Stimulated activated memory B cell treated with anti-CD40 and anti-IgM and Interleukin-4, amounts not matched to agents 10 μg/mL and 1 μg/mL and 100 μg/mL, for 72 hours (primary cell): ENCODE data around the gene ETV6.
"Not testable (repeated sequence)": the region's sequence is repeated elsewhere in the genome, so short reads cannot be mapped to it uniquely, and the experiment has no call there.

Experiments used
- ATAC-seq: fragments of 150-1000 bp; cut with Tn5 transposase; 2 replicates; pipeline ENCODE4 v1.10.0; 2021
- H3K27ac Mint-ChIP-seq: one replicate; pipeline ENCODE4 v1.8.0; 2022; ENCODE audit warnings: mild to moderate bottlenecking, mixed read lengths
- H3K27me3 Mint-ChIP-seq: one replicate; pipeline ENCODE4 v1.8.0; 2022; ENCODE audit warnings: mixed read lengths
- H3K36me3 Mint-ChIP-seq: one replicate; pipeline ENCODE4 v1.8.0; 2022; ENCODE audit warnings: mixed read lengths
- H3K4me1 Mint-ChIP-seq: one replicate; pipeline ENCODE4 v1.8.0; 2022; ENCODE audit warnings: mixed read lengths
- H3K4me3 Mint-ChIP-seq: one replicate; pipeline ENCODE4 v1.8.0; 2022; ENCODE audit warnings: mild to moderate bottlenecking, moderate library complexity, mixed read lengths
- H3K9me3 Mint-ChIP-seq: one replicate; pipeline ENCODE4 v1.8.0; 2022; ENCODE audit warnings: mixed read lengths

The ETV6 gene

DNA sequence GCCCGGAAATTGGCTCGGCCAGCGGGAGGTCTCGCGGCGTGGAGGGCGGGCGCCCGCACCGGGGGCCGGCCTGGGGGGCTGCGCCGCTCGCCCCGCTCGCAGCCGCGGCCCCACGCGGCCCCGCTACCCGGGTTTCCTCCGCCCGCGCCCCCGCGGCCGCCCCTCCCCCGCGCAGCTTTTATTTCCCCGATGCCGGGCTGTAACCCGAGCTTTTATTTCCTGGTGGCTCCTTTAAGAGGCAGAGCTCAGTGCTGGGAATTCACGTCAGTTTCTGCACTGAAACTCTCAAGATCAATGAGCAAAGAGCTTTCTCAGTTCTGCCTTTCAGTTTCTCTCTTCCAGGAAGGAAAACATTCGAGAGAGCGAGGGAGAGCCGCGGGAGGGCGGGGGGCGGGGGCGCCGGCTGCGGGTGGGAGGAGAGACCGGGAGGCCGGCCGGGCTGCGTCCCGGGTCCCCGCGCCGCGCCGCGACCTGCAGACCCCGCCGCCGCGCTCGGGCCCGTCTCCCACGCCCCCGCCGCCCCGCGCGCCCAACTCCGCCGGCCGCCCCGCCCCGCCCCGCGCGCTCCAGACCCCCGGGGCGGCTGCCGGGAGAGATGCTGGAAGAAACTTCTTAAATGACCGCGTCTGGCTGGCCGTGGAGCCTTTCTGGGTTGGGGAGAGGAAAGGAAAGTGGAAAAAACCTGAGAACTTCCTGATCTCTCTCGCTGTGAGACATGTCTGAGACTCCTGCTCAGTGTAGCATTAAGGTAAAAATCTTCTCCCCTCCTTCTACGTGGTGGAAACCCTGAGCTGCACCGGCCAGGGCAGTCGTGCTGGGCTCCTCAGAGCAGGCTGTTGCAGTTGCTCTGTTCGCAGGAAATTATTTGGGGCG lies at the start of gene ETV6:
Gene ETV6 (plus strand): TSS at position 262 of the 873 bp plus-strand sequence. CDS start 454 bp downstream, at position 716.
- Mint-ChIP-seq H3K27ac (peak within 1 kb of the TSS; percentile 98), H3K4me3 (peak within 1 kb of the TSS; percentile 90), H3K36me3 (peaks cover 8% of the 10 kb centered on the region), H3K4me1 (peaks cover 34% of the 10 kb centered on the region), H3K9me3 (no peaks in the 10 kb centered on the region), H3K27me3 (no peaks in the 10 kb centered on the region)
- peak; percentile 76 for ATAC-seq

DNA sequence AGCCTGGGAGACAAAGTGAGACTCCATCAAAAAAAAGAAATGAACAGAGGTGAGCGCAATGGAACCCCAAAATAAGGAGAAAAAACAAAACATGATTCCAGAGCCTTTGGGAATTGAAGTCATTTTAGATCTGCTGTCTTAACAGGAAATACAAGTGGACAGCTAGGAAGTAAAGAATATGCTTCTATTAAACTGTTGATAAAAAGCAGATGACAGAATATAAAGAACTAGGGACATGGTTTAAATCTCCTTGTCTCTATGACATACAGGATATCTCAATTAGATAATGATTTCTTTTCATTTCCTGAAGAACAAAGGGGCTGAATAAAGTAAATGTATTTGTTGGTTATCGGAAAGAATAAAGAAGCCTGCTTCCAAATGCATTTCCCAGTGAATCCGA lies 49.3 kb upstream of the ETV6 start:
- Mint-ChIP-seq H3K36me3 (no peaks in the 10 kb centered on the region), H3K4me1 (no peaks in the 10 kb centered on the region), H3K27ac (no peak overlapping the region), H3K27me3 (no peaks in the 10 kb centered on the region), H3K4me3 (no peak overlapping the region), H3K9me3 (no peaks in the 10 kb centered on the region)
- ATAC-seq, result no peak

DNA sequence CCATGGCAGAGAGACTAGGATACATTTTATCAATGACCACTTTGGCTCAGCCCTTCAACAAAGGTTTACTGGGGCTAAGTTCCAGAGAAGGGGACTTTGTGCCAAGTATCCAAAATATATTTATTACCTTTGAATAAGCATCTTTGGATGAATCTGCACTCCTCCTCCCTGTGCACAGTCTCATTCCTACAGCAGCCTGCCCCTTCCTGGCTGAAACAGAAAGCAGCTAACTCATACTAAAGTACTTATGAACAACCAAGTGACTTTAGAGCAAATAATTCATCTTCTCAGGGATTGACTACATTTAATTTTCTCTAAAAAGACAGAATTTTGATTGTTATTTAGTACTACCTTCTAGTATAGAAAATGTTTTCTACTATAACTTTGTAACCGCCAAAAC lies 47.8 kb upstream of the ETV6 start:
- H3K4me1 Mint-ChIP-seq, result no peaks in the 10 kb centered on the region
- H3K36me3 Mint-ChIP-seq, result no peaks in the 10 kb centered on the region
- H3K27ac Mint-ChIP-seq, result peak overlapping the region; percentile 44
- H3K27me3 Mint-ChIP-seq, result no peaks in the 10 kb centered on the region
- no peak for ATAC-seq
- H3K9me3 Mint-ChIP-seq, result no peaks in the 10 kb centered on the region
- H3K4me3 Mint-ChIP-seq, result no peak overlapping the region

DNA sequence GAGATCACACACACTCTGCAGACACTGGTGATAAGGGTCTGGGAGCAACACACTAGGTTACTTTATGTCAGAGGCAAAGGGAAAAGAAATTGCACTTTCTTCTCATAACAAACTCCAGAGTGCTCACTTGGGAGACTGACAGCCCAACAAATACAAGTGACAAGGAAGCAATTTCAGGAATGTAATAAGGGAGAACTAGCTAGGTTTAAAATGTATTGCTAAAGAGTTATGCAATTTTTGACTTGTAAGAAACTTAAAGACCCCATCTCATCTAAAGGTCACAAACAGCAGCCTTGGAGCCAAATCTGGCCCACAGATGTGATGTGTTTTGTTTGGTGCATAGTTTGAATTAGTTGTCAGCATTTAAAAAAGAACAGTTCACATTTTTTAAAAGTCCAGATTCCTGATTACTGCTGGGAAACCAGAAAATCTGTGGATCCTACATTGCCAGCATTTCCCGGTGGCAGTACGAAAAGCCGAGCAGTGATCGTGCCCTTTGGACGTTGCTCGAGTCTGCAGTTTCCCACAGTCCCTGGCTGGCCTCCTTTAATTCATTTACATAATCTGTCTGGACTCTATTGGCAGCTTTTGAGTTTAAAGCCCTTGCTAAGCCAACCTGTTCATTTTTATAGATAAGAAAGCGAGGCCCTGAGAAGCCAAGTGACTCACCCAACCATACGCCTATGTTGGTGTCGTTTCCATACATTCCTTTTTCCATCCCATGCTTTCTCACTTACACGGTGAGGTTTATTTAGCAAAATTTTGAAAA lies 42.0 kb upstream of the ETV6 start:
- H3K4me3 Mint-ChIP-seq, result no peak overlapping the region
- H3K27ac Mint-ChIP-seq, result no peak overlapping the region
- no peak for ATAC-seq

DNA sequence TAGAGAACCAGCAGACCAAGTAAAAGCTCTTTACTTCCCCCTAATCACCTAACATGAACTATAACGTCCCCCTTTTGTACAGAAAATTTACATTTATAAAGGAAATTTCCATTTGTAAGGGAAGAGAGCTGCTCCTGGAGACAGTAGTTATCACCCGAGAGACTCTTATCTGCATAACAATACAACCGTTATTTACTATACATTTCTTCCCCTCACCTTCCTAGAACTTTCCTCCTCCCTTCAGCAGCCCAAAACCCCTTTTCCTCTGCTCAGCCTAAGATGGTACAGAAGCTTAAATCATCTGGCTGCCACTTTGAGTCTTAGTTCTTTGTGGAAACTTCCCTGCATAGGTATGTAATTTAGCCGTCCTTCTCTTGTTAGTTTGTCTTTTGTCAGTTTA lies 40.4 kb upstream of the ETV6 start:
- H3K9me3 Mint-ChIP-seq, result no peaks in the 10 kb centered on the region
- H3K4me3 Mint-ChIP-seq, result no peak overlapping the region
- no peaks in the 10 kb centered on the region for H3K36me3 Mint-ChIP-seq
- no peak overlapping the region for H3K27ac Mint-ChIP-seq
- ATAC-seq, result no peak
- no peaks in the 10 kb centered on the region for H3K27me3 Mint-ChIP-seq
- no peaks in the 10 kb centered on the region for H3K4me1 Mint-ChIP-seq

More for the DNA sequence above, 42.0 kb upstream of the ETV6 start:
- H3K9me3 Mint-ChIP-seq, result no peaks in the 10 kb centered on the region
- H3K36me3 Mint-ChIP-seq, result no peaks in the 10 kb centered on the region
- no peaks in the 10 kb centered on the region for H3K4me1 Mint-ChIP-seq
- H3K27me3 Mint-ChIP-seq, result no peaks in the 10 kb centered on the region

DNA sequence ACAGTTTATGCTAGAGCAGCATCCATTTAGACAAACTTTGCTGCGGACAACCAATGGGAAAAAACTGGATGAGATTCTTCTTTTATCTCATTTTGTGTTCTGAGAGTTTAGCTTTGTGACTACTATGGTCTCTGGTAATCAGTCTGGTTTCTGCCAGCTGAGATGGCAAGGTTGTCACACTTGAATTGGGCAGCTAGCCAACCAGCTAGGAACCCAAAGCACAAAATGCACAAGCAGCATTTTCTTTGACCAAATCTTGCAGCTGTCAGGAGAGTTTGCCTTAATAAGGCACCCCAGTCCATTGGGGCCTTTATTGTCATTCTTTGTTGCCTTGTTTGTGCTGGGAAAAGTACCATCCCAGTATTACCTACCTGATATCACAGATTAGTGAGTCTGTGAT lies 34.0 kb upstream of the ETV6 start:
- no peak overlapping the region for H3K4me3 Mint-ChIP-seq
- no peak for ATAC-seq
- H3K9me3 Mint-ChIP-seq, result no peaks in the 10 kb centered on the region

DNA sequence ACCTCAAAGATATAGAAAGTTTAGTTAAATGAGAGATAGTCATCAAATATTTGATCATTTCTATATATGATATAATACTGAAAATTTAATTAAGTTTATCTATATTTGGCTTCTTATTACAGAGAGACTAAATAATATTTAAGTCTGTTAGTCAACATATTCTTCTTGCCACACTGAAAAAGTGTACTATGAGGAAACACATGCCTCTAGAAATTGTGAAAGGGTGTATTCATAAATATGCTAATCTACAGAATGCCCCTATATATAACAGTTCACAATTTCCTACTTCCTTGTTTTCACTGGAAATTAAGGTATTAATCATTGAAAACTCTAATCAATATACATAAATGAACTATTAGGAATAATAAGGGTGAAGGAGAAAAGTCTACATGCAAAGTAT lies 31.4 kb upstream of the ETV6 start:
- no peak overlapping the region for H3K4me3 Mint-ChIP-seq
- H3K27me3 Mint-ChIP-seq, result no peaks in the 10 kb centered on the region
- H3K27ac Mint-ChIP-seq, result no peak overlapping the region
- peaks cover 8% of the 10 kb centered on the region for H3K4me1 Mint-ChIP-seq
- H3K36me3 Mint-ChIP-seq, result no peaks in the 10 kb centered on the region
- H3K9me3 Mint-ChIP-seq, result no peaks in the 10 kb centered on the region
- no peak for ATAC-seq

More for the DNA sequence above, 34.0 kb upstream of the ETV6 start:
- no peaks in the 10 kb centered on the region for H3K4me1 Mint-ChIP-seq
- H3K27me3 Mint-ChIP-seq, result no peaks in the 10 kb centered on the region
- no peak overlapping the region for H3K27ac Mint-ChIP-seq
- no peaks in the 10 kb centered on the region for H3K36me3 Mint-ChIP-seq

DNA sequence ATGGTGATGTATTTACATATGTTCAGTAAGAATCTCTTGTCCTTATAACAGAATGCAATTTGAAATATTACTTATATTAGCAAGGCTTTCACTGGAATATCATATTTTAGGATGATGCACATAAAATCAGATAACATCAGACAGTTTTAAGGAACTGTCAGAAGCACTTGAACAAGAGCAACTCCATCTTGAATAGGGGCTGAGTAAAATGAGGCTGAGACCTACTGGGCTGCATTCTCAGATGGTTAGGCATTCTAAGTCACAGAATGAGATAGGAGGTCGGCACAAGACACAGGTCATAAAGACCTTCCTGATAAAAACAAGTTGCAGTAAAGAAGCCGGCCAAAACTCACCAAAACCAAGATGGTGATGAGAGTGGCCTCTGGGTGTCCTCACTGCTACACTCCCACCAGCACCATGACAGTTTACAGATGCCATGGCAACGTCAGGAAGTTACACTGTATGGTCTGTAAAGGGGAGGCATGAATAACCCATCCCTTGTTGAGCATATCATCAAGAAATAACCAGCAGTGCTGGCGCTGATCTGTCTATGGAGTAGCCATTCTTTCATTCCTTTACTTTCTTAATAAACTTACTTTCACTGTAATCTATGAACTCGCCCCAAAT lies 27.6 kb upstream of the ETV6 start:
- Mint-ChIP-seq H3K4me1 (peaks cover 8% of the 10 kb centered on the region), H3K9me3 (peaks cover 3% of the 10 kb centered on the region), H3K27ac (no peak overlapping the region), H3K36me3 (no peaks in the 10 kb centered on the region), H3K27me3 (no peaks in the 10 kb centered on the region), H3K4me3 (no peak overlapping the region)
- ATAC-seq, result no peak

DNA sequence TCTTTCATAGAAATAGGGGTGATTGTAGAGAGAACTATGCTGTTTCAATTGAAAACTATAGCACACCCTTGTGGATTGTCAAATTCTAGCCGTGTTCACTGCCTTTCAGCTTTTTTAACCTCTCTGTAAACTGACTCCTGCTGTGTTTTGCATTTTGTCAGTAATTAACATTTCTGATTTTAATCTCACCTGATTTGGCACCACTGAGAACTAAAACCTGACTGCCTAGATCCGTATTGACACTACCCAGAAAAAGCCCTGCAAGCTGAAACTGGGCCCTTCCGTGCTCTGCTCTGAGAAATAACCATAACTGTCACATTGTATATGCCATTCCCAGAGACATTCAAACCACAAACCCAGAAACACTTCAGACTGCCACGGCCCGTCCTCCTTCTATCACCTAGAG lies 26.6 kb upstream of the ETV6 start:
- Mint-ChIP-seq H3K4me1 (peaks cover 8% of the 10 kb centered on the region), H3K27me3 (no peaks in the 10 kb centered on the region), H3K36me3 (no peaks in the 10 kb centered on the region), H3K27ac (no peak overlapping the region), H3K4me3 (no peak overlapping the region), H3K9me3 (peaks cover 3% of the 10 kb centered on the region)
- no peak for ATAC-seq

DNA sequence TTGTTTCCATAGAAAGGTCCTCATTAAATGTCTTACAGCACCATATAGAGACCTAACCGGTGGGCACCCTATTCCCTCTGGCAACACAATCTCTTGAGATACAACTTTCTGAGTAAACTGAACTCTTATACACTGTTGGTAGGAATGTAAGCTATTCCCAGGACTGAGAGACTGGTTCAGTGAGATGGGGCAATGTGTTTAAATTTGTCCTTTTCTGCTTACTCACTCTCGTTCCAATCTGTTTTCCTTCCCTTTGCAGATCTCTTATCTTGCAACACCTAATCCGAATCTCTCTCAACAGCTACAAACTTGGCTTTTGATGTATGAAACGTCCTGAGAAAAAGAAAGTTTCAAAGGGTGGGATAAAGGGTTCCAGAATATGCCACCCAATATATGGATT lies 26.1 kb upstream of the ETV6 start:
- Mint-ChIP-seq H3K36me3 (no peaks in the 10 kb centered on the region), H3K9me3 (peaks cover 3% of the 10 kb centered on the region), H3K4me1 (peaks cover 8% of the 10 kb centered on the region), H3K4me3 (no peak overlapping the region), H3K27ac (no peak overlapping the region), H3K27me3 (no peaks in the 10 kb centered on the region)
- ATAC-seq, result no peak

DNA sequence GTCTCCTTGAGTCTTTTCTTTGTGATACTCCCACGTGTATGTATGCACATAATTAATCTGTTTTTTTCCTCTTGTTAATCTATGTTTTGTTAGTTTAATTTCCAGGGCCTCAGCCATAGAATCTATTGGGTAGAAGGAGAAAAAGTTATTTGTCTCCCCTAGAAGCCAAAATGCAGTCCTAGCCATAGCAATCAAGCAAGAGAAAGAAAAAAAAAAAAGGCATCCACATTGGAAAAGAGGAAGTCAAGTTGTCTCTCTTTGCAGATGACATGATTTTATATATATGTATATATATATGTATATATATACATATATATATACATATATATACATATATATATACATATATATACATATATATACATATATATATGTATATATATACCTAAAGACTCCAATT lies 25.4 kb upstream of the ETV6 start:
- Mint-ChIP-seq H3K4me3 (no peak overlapping the region), H3K9me3 (peaks cover 3% of the 10 kb centered on the region), H3K36me3 (no peaks in the 10 kb centered on the region), H3K4me1 (peaks cover 8% of the 10 kb centered on the region), H3K27ac (no peak overlapping the region), H3K27me3 (no peaks in the 10 kb centered on the region)
- no peak for ATAC-seq

DNA sequence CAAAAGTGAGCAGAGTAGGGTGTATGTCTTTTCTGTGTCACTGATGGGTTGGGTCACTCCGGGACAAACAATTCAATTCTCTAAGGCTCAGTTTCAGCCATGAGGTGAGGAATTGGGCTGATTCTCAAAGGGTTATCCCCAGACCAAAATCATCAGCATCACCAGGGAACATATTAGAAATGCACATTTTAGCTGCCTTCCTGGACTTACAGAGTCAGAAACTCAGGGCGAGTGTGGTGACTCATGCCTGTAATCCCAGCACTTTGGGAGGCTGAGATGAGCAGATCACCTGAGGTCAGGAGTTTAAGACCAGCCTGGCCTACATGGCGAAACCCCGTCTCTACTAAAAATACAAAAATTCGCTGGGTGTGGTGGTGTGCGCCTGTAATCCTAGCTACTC lies 21.8 kb upstream of the ETV6 start:
- H3K4me3 Mint-ChIP-seq, H3K4me1 Mint-ChIP-seq, H3K36me3 Mint-ChIP-seq, H3K27ac Mint-ChIP-seq, H3K9me3 Mint-ChIP-seq, H3K27me3 Mint-ChIP-seq, ATAC-seq: not testable (repeated sequence)

DNA sequence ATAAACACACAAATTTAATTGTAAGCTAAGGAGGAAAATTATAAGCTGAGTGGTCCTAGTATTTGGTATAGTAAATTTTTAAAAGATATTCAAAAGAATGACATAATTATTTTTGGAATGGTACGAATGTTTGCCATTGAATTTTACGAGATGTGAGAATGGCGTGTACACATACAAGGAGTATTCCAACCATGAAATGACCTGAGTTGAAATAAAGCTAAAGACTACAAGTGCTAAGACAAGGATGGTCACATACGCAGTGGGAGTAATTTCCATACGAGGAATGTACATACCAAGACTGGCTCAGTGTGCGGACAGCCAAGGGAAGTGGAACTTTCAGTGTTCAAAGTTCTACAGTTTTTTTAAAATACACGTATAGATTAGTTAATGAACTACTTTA lies 21.1 kb upstream of the ETV6 start:
- H3K9me3 Mint-ChIP-seq, result peaks cover 3% of the 10 kb centered on the region
- peaks cover 4% of the 10 kb centered on the region for H3K4me1 Mint-ChIP-seq
- ATAC-seq, result no peak
- no peaks in the 10 kb centered on the region for H3K36me3 Mint-ChIP-seq
- H3K27me3 Mint-ChIP-seq, result no peaks in the 10 kb centered on the region
- no peak overlapping the region for H3K27ac Mint-ChIP-seq
- H3K4me3 Mint-ChIP-seq, result no peak overlapping the region

DNA sequence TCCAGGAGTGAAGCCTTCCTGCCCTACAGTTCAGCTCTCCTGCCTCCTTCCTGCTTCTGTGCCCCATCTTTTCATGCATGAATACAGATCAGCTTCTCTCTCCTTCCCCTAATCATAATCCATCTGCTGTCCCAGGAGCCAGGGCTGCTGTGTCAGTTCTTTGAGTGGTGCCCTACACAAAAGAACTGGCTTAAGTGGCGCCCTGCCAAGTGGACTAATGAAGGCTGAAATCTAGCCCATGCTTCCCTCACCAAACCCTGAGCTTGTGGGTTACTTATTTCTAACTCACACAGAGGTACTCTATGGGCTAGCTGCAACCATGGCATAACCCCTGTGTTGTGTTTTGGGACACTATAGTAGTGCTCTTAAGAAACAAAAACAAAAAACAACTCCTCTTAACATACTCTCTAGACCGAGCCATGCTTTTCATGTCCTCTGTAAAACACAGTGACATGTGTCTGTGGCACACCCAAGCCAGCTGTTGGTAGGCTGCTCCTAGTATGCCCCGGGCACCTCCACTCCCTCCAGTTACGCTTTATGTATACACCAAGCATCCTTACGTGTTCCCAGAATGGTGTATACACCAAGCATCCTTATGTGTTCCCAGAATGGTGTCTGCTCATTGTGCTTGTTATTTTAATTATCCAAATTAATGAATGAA lies 19.3 kb upstream of the ETV6 start:
- H3K36me3 Mint-ChIP-seq, result no peaks in the 10 kb centered on the region
- no peak overlapping the region for H3K4me3 Mint-ChIP-seq
- ATAC-seq, result no peak
- no peaks in the 10 kb centered on the region for H3K27me3 Mint-ChIP-seq
- H3K9me3 Mint-ChIP-seq, result no peaks in the 10 kb centered on the region
- no peak overlapping the region for H3K27ac Mint-ChIP-seq
- peaks cover 4% of the 10 kb centered on the region for H3K4me1 Mint-ChIP-seq

DNA sequence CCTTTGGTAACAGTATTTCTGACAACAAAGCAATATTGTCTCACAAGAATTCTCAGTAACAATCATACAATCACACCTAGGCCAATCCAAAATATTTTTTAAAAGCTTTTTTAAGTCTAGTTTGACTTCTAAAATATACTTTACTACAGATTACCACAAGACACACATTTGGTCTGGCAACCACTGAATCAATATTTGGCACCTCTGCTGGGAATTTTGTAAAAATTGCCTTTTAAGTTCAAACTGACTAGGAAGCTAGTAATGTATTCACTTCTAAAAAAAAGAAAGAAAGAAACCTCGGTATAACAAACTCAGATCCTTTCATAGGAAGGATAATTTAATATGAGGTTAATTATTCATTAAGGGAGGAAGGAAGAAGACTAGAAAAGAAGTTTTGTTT lies 18.2 kb upstream of the ETV6 start:
- Mint-ChIP-seq H3K36me3 (no peaks in the 10 kb centered on the region), H3K4me1 (peaks cover 4% of the 10 kb centered on the region), H3K9me3 (no peaks in the 10 kb centered on the region), H3K27ac (no peak overlapping the region), H3K4me3 (no peak overlapping the region), H3K27me3 (no peaks in the 10 kb centered on the region)
- ATAC-seq, result no peak
